HepG2 (cell line): ENCODE measurements around the gene ZNF277. TPM values are rescaled to one million over a fixed set of nuclear protein-coding genes. Genes with fewer than 3 reads are reported as not detected.

ENCODE experiments used
- ZNF143 ChIP-seq: sonication (generic); formaldehyde crosslinking; IDR thresholded peaks from 2 replicates; pipeline ENCODE4 v1.4.0; 2020; ENCODE audit warnings: missing genetic modification reagents
- polyA plus RNA-seq, 8 experiments: library from polyadenylated mRNA; depleted of rRNA in 3 of 8; stranded (reverse) in 7 of 8; unstranded in 1 of 8; fragments of >200 nt; fragmentation: Illumina TruSeq in 4 of 8; extraction: Trizol in 4 of 8; gene quantifications; 2 replicates each; pipeline versions ENCODE4 v1.2.1 to v1.2.3, GENCODE V29; 2011 to 2016; ENCODE audit warnings: low read depth in 4 of 8, missing spikeins in 1 of 8, mixed read lengths in 1 of 8; ENCODE audit not compliant: insufficient read depth in 1 of 8
- total RNA-seq, 5 experiments: library from RNA; depleted of rRNA; stranded (reverse); fragments of >200 nt; fragmentation: Illumina TruSeq; extraction: Trizol; gene quantifications; 2 replicates each; pipeline ENCODE4 v1.2.3, GENCODE V29; 2016; ENCODE audit warnings: low read depth in 1 of 5
- TF ChIP-seq, protein P1 (sequence below): sonication (generic); formaldehyde crosslinking; IDR thresholded peaks from 2 replicates; pipeline ENCODE4 v1.4.0; 2020; ENCODE audit warnings: missing genetic modification reagents, borderline replicate concordance
- TF ChIP-seq, protein P2 (sequence below): sonication (generic); formaldehyde crosslinking; IDR thresholded peaks from 2 replicates; pipeline ENCODE4 v1.8.0; 2022; ENCODE audit warnings: missing genetic modification reagents, mild to moderate bottlenecking, inconsistent platforms, borderline replicate concordance
- TF ChIP-seq, protein P3 (sequence below): sonication (generic); formaldehyde crosslinking; IDR thresholded peaks from 2 replicates; pipeline ENCODE4 v1.4.0; 2020; ENCODE audit warnings: missing genetic modification reagents
- TF ChIP-seq, protein P4 (sequence below): IDR thresholded peaks from 2 replicates; pipeline ENCODE4 v1.6.1; 2016; ENCODE audit warnings: low read depth, missing genetic modification reagents, missing compliant biosample characterization
- TF ChIP-seq, protein P5 (sequence below): sonication (generic); formaldehyde crosslinking; IDR thresholded peaks from 2 replicates; pipeline ENCODE4 v1.4.0; 2020; ENCODE audit warnings: missing genetic modification reagents

ZNF277 gene
- total and polyA plus RNA-seq, 2 of the 13 experiments (the other 11 are each of a cell fraction or from before 2014, with no cell fraction given) = 29.1 to 30.1 TPM

DNA sequence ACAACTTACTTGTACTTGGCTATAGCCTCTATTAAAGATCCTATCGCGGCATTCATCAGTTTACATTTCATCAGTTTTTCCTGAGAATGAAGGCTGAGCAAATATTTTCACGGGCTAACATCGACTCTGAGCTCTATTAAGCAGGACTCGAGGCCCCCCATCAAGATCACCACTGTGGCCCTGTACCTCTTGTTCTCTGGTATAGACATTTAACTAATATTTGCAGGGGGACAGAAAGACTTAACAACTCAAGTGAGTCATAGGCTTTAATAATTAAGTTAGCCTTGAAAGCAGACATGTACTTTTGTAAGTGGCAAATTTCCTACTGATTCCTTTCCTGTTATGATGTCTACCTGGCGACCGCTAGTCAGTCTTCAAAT lies 45.7 kb upstream of the ZNF277 start (continued):
- TF ChIP-seq, protein P1, sequence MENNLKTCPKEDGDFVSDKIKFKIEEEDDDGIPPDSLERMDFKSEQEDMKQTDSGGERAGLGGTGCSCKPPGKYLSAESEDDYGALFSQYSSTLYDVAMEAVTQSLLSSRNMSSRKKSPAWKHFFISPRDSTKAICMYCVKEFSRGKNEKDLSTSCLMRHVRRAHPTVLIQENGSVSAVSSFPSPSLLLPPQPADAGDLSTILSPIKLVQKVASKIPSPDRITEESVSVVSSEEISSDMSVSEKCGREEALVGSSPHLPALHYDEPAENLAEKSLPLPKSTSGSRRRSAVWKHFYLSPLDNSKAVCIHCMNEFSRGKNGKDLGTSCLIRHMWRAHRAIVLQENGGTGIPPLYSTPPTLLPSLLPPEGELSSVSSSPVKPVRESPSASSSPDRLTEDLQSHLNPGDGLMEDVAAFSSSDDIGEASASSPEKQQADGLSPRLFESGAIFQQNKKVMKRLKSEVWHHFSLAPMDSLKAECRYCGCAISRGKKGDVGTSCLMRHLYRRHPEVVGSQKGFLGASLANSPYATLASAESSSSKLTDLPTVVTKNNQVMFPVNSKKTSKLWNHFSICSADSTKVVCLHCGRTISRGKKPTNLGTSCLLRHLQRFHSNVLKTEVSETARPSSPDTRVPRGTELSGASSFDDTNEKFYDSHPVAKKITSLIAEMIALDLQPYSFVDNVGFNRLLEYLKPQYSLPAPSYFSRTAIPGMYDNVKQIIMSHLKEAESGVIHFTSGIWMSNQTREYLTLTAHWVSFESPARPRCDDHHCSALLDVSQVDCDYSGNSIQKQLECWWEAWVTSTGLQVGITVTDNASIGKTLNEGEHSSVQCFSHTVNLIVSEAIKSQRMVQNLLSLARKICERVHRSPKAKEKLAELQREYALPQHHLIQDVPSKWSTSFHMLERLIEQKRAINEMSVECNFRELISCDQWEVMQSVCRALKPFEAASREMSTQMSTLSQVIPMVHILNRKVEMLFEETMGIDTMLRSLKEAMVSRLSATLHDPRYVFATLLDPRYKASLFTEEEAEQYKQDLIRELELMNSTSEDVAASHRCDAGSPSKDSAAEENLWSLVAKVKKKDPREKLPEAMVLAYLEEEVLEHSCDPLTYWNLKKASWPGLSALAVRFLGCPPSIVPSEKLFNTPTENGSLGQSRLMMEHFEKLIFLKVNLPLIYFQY (CRISPR knock-in tag) = no peak
- no peak for TF ChIP-seq ZNF143 (CRISPR knock-in tag)
- TF ChIP-seq, protein P2, sequence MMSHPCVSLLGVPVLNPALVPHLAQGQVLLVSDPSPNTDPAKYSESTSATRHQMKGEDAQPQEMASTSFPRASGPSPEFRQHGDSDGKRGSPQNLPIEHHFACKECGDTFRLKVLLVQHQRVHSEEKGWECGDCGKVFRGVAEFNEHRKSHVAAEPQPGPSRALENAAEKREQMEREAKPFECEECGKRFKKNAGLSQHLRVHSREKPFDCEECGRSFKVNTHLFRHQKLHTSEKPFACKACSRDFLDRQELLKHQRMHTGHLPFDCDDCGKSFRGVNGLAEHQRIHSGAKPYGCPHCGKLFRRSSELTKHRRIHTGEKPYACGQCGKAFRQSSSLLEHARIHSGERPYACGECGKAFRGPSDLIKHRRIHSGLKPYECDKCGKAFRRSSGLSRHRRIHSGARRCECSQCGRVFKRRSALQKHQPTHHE = no peak
- TF ChIP-seq, protein P3, sequence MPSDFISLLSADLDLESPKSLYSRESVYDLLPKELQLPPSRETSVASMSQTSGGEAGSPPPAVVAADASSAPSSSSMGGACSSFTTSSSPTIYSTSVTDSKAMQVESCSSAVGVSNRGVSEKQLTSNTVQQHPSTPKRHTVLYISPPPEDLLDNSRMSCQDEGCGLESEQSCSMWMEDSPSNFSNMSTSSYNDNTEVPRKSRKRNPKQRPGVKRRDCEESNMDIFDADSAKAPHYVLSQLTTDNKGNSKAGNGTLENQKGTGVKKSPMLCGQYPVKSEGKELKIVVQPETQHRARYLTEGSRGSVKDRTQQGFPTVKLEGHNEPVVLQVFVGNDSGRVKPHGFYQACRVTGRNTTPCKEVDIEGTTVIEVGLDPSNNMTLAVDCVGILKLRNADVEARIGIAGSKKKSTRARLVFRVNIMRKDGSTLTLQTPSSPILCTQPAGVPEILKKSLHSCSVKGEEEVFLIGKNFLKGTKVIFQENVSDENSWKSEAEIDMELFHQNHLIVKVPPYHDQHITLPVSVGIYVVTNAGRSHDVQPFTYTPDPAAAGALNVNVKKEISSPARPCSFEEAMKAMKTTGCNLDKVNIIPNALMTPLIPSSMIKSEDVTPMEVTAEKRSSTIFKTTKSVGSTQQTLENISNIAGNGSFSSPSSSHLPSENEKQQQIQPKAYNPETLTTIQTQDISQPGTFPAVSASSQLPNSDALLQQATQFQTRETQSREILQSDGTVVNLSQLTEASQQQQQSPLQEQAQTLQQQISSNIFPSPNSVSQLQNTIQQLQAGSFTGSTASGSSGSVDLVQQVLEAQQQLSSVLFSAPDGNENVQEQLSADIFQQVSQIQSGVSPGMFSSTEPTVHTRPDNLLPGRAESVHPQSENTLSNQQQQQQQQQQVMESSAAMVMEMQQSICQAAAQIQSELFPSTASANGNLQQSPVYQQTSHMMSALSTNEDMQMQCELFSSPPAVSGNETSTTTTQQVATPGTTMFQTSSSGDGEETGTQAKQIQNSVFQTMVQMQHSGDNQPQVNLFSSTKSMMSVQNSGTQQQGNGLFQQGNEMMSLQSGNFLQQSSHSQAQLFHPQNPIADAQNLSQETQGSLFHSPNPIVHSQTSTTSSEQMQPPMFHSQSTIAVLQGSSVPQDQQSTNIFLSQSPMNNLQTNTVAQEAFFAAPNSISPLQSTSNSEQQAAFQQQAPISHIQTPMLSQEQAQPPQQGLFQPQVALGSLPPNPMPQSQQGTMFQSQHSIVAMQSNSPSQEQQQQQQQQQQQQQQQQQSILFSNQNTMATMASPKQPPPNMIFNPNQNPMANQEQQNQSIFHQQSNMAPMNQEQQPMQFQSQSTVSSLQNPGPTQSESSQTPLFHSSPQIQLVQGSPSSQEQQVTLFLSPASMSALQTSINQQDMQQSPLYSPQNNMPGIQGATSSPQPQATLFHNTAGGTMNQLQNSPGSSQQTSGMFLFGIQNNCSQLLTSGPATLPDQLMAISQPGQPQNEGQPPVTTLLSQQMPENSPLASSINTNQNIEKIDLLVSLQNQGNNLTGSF = no peak
- TF ChIP-seq, protein P4, sequence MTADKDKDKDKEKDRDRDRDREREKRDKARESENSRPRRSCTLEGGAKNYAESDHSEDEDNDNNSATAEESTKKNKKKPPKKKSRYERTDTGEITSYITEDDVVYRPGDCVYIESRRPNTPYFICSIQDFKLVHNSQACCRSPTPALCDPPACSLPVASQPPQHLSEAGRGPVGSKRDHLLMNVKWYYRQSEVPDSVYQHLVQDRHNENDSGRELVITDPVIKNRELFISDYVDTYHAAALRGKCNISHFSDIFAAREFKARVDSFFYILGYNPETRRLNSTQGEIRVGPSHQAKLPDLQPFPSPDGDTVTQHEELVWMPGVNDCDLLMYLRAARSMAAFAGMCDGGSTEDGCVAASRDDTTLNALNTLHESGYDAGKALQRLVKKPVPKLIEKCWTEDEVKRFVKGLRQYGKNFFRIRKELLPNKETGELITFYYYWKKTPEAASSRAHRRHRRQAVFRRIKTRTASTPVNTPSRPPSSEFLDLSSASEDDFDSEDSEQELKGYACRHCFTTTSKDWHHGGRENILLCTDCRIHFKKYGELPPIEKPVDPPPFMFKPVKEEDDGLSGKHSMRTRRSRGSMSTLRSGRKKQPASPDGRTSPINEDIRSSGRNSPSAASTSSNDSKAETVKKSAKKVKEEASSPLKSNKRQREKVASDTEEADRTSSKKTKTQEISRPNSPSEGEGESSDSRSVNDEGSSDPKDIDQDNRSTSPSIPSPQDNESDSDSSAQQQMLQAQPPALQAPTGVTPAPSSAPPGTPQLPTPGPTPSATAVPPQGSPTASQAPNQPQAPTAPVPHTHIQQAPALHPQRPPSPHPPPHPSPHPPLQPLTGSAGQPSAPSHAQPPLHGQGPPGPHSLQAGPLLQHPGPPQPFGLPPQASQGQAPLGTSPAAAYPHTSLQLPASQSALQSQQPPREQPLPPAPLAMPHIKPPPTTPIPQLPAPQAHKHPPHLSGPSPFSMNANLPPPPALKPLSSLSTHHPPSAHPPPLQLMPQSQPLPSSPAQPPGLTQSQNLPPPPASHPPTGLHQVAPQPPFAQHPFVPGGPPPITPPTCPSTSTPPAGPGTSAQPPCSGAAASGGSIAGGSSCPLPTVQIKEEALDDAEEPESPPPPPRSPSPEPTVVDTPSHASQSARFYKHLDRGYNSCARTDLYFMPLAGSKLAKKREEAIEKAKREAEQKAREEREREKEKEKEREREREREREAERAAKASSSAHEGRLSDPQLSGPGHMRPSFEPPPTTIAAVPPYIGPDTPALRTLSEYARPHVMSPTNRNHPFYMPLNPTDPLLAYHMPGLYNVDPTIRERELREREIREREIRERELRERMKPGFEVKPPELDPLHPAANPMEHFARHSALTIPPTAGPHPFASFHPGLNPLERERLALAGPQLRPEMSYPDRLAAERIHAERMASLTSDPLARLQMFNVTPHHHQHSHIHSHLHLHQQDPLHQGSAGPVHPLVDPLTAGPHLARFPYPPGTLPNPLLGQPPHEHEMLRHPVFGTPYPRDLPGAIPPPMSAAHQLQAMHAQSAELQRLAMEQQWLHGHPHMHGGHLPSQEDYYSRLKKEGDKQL (CRISPR knock-in tag) = peak; percentile 89; the same call in 1 of the 2 replicates
- TF ChIP-seq, protein P5, sequence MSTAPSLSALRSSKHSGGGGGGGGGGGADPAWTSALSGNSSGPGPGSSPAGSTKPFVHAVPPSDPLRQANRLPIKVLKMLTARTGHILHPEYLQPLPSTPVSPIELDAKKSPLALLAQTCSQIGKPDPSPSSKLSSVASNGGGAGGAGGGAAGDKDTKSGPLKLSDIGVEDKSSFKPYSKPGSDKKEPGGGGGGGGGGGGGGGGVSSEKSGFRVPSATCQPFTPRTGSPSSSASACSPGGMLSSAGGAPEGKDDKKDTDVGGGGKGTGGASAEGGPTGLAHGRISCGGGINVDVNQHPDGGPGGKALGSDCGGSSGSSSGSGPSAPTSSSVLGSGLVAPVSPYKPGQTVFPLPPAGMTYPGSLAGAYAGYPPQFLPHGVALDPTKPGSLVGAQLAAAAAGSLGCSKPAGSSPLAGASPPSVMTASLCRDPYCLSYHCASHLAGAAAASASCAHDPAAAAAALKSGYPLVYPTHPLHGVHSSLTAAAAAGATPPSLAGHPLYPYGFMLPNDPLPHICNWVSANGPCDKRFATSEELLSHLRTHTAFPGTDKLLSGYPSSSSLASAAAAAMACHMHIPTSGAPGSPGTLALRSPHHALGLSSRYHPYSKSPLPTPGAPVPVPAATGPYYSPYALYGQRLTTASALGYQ (CRISPR knock-in tag) = peak; percentile 61; the same call in 1 of the 2 replicates
